Esophagus squamous epithelium (tissue), 4 donors: ENCODE results near the gene REG4.

Source experiments
- POLR2A ChIP-seq, 4 donors: fragments of 450-650 bp; IDR thresholded peaks; one replicate each; pipeline ENCODE4 v1.6.1; 2017; ENCODE audit warnings: antibody characterized with exemption in 4 of 4, mild to moderate bottlenecking in 4 of 4, moderate library complexity in 3 of 4
- TF ChIP-seq, protein P1 (sequence below), 6 experiments: fragments of 450-650 bp in 4 of 6; fragments of 200-600 bp in 2 of 6; sonication (generic) in 2 of 6; IDR thresholded peaks; one replicate each; pipeline ENCODE4 v1.5.1; 2016 to 2019; ENCODE audit warnings: antibody characterized with exemption in 6 of 6, mild to moderate bottlenecking in 4 of 6, moderate library complexity in 4 of 6

DNA sequence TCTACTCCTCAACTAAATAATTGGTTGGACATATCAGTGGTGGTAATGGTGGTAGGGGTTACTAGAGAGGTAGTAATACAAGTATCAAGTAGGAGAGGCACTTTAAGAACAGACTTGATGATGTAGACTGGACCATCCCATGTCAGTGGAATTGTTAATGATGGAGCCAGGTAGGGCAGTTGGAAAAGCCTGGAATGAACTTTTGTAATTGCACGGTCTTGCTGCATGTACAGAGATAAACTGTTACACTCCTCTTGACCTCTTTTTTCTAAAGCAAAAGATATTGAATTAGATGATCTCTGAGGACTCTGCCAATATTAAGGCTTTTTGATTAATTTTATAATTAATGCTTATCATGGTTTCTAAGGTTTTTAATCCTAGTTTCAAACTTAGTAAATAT lies 48.3 kb downstream of the REG4 start:
- TF ChIP-seq, protein P1, sequence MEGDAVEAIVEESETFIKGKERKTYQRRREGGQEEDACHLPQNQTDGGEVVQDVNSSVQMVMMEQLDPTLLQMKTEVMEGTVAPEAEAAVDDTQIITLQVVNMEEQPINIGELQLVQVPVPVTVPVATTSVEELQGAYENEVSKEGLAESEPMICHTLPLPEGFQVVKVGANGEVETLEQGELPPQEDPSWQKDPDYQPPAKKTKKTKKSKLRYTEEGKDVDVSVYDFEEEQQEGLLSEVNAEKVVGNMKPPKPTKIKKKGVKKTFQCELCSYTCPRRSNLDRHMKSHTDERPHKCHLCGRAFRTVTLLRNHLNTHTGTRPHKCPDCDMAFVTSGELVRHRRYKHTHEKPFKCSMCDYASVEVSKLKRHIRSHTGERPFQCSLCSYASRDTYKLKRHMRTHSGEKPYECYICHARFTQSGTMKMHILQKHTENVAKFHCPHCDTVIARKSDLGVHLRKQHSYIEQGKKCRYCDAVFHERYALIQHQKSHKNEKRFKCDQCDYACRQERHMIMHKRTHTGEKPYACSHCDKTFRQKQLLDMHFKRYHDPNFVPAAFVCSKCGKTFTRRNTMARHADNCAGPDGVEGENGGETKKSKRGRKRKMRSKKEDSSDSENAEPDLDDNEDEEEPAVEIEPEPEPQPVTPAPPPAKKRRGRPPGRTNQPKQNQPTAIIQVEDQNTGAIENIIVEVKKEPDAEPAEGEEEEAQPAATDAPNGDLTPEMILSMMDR (IDR thresholded peaks at IDR 0.05), result no peak
- no peak for TF ChIP-seq POLR2A (IDR thresholded peaks at IDR 0.05)
